Measurements from ENCODE around the gene IFT81.

DNA sequence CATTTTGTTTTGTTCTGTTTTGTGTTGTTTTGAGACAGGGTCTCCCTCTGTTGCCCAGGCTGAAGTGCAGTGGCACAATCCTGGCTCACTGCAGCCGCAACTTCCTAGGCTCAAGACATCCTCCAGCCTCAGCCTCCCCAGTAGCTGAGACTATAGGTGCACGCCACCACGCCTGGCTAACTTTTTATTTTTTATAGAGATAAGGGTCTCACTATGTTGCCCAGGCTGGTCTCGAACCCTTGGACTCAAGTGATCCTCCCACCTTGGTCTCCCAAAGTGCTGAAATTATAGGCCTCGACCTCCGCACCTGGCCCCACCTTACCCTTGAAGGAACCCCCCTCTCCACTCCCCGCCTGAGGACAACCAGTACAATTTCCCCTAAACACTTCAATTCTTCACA lies 7.5 kb upstream of the IFT81 start:
- TF ChIP-seq, protein P1, sequence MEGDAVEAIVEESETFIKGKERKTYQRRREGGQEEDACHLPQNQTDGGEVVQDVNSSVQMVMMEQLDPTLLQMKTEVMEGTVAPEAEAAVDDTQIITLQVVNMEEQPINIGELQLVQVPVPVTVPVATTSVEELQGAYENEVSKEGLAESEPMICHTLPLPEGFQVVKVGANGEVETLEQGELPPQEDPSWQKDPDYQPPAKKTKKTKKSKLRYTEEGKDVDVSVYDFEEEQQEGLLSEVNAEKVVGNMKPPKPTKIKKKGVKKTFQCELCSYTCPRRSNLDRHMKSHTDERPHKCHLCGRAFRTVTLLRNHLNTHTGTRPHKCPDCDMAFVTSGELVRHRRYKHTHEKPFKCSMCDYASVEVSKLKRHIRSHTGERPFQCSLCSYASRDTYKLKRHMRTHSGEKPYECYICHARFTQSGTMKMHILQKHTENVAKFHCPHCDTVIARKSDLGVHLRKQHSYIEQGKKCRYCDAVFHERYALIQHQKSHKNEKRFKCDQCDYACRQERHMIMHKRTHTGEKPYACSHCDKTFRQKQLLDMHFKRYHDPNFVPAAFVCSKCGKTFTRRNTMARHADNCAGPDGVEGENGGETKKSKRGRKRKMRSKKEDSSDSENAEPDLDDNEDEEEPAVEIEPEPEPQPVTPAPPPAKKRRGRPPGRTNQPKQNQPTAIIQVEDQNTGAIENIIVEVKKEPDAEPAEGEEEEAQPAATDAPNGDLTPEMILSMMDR (IDR thresholded peaks at IDR 0.05), result no peak
- no peak for TF ChIP-seq EZH2 (IDR thresholded peaks at IDR 0.05; ENCODE audit: borderline replicate concordance, insufficient read depth, low read depth, low read length, poor library complexity, severe bottlenecking)

Measured in B cell (primary cell).